RKO (cell line): ENCODE results near the gene WDR86.

Experiments
- DNase-seq: peaks from one replicate; pipeline ENCODE4 v3.0.0-alpha.2; 2016; ENCODE audit warnings: low spot score

Gene WDR86

DNA sequence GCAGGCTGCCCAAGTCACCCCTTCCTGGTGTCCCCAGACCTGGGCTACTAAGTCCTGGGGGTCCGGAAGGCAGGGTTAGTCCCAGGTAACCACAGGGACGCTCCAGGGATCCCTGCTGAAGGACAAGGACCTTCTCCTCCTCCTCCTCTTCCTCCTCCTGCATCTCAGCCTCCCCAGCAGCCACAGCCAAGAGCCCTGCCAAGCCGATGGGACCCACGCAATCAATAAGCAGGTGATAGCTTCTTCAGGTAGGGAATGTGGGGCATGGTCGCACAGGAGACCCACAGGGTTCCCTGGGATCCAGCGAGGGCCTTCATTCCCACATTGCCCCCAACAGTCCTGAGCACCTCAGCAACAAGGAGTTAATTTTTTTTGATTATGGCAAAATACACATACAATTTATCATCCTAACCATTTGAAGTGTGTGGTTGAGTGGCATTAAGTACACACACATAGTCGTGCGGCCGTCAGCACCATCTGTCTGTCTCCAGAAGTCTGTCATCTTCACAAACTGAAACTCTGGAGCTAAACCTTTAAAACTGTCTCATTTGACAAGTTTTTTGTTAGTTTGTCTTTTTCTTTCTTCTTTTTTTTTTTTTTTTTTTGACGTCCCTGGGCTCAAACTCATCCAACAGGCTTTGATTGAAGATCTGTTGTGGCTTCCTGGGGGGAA is 18.0 kb upstream of the WDR86 start:
- no peak for DNase-seq

DNA sequence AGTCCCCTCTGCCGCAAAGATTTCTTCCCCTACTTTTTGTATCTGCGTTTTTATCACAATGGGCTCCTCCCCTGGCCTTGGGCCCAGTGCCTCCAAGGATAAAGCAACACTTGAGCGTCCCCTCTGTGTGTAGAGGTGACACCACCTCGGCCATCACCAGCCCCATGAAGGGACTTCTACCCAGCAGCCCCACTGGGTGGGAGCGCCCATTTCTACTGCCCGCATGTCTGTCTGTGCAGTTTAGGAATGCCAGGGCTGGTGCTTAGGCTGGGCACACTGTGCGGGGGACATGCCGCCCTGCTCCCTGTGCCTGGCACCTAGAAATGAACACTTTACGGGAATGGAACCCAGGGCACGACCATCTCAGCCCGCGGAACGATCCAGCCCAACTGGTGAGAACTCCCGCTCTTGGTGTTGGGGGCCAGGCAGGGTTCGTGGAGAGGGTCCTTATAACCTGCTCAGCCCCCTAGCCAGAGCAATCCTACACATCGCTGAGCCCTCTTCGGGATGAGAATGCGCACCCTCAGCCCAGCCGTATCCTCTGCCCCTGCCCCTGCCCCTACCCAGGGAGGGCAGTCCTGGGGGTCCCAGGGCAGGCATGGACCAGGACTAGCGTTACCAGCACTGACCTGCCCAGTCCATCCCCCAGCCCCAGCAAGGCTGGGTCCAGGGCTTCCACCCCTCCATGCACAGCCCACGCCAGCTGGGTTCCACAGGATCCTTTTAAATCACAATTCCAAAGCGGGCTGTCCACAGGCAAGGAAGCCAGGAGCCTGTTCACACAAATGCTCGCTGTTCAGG is 17.3 kb upstream of the WDR86 start:
- DNase-seq: no peak

- DNase-seq: no peak
Measured at GRCh38 chr7:151426441-151426903, 16.6 kb upstream of the WDR86 start.

- DNase-seq: no peak
Measured at GRCh38 chr7:151425670-151426440, 16.0 kb upstream of the WDR86 start.

DNA sequence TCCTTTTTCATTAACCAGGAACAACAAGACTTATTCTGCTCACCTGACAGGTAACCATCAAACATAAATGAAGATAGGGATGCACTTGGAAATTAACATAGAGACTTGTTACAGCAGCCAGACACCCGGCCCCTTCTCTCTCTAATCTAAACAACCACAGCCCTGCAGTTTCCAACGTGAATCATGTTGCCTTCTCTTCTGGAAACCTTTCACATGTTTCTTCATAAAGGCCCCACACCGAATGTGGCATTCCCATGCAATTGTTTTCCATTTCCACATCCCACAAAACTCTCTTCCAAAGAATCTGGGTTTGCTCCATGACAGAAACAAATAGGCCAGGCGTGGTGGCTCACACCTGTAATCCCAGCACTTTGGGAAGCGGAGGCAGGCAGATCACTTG is 15.0 kb upstream of the WDR86 start:
- no peak for DNase-seq

- DNase-seq: no peak
Measured at GRCh38 chr7:151423936-151424335, 14.1 kb upstream of the WDR86 start.

GRCh38 chr7:151423226-151423625 is 13.4 kb upstream of the WDR86 start:
- no peak for DNase-seq

GRCh38 chr7:151422212-151422611 is 12.4 kb upstream of the WDR86 start:
- DNase-seq: no peak

GRCh38 chr7:151420144-151420543 is 10.3 kb upstream of the WDR86 start:
- no peak for DNase-seq

DNA sequence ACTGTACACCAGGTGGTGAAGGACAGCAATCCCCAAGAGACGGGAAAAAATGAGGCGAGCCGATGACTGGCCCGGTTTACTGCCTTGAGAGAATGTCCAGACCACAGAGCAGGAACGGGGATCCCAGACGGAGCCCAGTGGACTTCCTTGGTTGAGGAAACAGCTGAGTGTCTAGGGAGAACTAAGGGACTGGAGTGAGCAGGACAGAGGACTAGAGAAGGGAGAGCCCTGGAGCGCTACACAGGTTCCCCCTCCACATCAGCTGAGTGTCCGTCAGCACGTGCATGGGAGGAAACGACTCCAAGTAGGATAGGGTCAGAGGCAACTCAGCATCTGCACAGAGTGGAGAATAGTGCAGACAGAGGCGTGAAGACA is 7.1 kb upstream of the WDR86 start:
- DNase-seq: no peak

- no peak for DNase-seq
Measured at GRCh38 chr7:151416112-151416940, 6.5 kb upstream of the WDR86 start.

DNA sequence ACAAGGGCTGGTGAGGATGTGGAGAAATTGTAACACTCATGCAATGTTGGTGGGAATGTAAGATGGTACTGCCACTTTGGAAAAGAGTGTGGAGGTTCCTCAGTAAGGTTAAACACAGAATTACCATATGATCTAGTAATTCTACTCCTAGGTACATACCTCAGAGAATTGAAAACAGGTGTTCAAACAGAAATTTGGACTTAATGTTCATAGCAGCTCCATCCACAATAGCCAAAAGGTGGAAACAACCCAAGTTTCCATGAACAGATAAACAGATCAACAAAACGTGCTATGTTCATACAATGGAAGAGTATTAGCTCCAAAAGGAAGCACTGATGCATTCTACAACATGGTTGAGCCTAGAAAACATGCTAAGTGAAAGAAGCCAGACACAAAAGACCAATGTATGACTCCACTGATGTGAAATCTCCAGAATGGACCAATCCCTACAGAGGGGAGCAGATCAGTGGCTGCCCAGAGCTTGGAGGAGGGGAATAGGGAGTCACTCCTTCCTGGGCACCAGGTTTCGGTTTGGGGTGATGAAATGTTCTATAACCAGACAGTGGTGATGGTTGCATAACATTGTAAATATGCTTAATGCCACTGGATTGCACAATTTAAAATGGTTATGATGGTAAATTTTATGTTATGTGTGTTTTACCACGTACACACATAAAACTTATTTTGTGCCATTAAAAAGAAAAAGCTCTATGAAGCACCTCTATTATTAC is 5.7 kb upstream of the WDR86 start:
- DNase-seq: no peak

DNA sequence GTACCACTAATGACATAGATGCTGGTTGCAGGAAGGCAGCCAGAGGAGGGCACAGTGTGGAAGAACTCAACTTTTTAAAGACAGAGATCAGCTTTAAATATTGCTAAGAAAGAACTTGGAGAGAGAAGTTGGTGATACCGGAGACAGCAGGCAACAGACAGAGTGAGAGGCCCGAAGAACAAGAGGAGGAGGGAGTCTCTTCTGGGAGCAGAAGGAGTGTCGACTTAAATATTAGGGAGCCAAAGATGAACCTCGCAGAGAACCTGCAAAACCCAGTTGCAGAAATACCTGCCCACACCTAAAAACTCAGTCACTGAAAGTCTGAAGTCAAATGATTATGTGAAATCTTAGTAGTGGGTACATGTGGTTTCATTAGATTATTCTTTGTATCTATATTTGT is 3.4 kb upstream of the WDR86 start:
- no peak for DNase-seq

GRCh38 chr7:151412318-151412717 is 2.5 kb upstream of the WDR86 start:
- DNase-seq: no peak

GRCh38 chr7:151411551-151411950 is 1.7 kb upstream of the WDR86 start:
- DNase-seq: no peak

DNA sequence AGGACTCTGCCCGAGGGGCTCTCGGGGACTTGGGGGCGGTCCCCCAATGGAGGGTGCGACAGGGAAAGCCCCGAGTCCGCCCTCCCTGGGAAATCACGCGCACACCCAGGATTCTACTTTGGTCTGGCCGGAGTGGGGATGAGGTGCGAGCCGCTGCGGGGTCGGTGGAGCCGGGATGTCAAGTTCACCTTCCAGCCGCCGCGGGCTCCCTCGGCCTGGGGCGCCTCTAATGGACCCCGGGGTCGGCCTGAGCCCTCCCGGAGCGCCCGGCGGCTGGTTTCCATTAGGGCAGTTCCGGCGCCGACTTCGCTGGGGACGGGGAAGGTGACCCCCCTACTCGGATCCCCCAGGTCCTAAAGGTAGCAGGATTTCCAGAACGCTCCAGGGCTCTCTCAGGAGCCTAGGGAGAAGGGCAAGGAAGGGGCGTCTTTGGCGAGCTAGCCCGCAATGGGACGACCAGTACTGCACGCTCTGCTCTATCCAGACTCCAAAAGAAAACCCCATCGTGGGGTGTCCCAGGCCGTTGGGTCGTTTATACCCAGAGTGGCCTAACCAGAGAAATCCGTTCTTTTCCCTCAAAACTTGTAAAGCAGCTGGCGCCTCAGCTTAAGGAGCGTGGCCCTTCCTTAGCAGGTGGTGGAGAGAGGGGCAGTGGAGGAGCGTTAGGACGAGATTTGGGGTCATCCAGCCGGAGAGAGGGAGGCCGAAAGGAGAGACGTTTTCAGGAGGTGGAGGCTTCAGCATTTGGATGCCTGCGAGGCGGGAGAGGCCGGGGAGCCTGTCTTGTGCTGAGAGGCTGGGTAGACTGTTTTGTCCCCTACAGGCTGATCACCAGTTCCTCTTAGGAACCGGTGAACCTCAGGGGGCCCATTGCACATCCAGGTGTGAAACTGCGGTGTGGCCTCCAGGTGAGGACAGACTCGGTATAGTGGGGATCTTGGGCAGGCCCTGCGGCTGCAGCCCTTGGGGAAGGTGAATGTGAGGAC is 860 bp upstream of the WDR86 start:
- DNase-seq: no peak

- DNase-seq: no peak
Measured at GRCh38 chr7:151408839-151409666, 785 bp downstream of the WDR86 start.

GRCh38 chr7:151408498-151408838 is 1.4 kb downstream of the WDR86 start:
- no peak for DNase-seq

GRCh38 chr7:151406886-151407583 is 2.8 kb downstream of the WDR86 start:
- DNase-seq: no peak
